Tibial artery (tissue), 4 donors: ENCODE measurements around the gene ICA1.
"Not testable (repeated sequence)": the region's sequence is repeated elsewhere in the genome, so short reads cannot be mapped to it uniquely, and the experiment has no call there.

Source experiments
- DNase-seq, 2 donors: peaks; one replicate each; pipeline ENCODE4 v3.0.0-alpha.2; 2019
- H3K27ac ChIP-seq, 2 donors: fragments of 200-600 bp; sonication (generic) in 1 of 2; 1 replicate in 1 of 2; 2 replicates in 1 of 2; pipeline ENCODE4 v1.5.1; 2018 to 2019; ENCODE audit warnings: mild to moderate bottlenecking in 1 of 2
- H3K27me3 ChIP-seq, 2 donors: fragments of 200-600 bp; sonication (generic) in 1 of 2; one replicate each; pipeline versions ENCODE4 v1.5.1 to v1.6.0; 2016 to 2019
- H3K36me3 ChIP-seq, 3 donors: fragments of 200-600 bp; sonication (generic) in 2 of 3; one replicate each; pipeline ENCODE4 v1.5.1; 2016 to 2019; ENCODE audit warnings: mild to moderate bottlenecking in 2 of 3
- H3K4me1 ChIP-seq, 4 donors: fragments of 200-600 bp; sonication (generic) in 2 of 4; 1 replicate in 3 of 4; 2 replicates in 1 of 4; pipeline ENCODE4 v1.5.1; 2016 to 2019
- H3K4me3 ChIP-seq, 2 donors: fragments of 200-600 bp; sonication (generic) in 1 of 2; 1 replicate in 1 of 2; 2 replicates in 1 of 2; pipeline ENCODE4 v1.5.1; 2018 to 2019; ENCODE audit warnings: mild to moderate bottlenecking in 2 of 2
- H3K9me3 ChIP-seq, 3 donors: fragments of 200-600 bp; sonication (generic) in 1 of 3; one replicate each; pipeline ENCODE4 v1.5.1; 2016 to 2019
- intact Hi-C: fragments of 100-400 bp; cut with DNase I; formaldehyde crosslinking; loops from one replicate; pipeline ENCODE4 v1.15.0; 2023; ENCODE audit warnings: low total_unique reads
- TF ChIP-seq, protein P1 (sequence below), 2 experiments: fragments of 200-600 bp in 1 of 2; fragments of 450-650 bp in 1 of 2; IDR thresholded peaks; one replicate each; pipeline ENCODE4 v1.5.1; 2017 to 2019; ENCODE audit warnings: antibody characterized with exemption in 2 of 2, mild to moderate bottlenecking in 1 of 2, moderate library complexity in 1 of 2

ICA1 gene

DNA sequence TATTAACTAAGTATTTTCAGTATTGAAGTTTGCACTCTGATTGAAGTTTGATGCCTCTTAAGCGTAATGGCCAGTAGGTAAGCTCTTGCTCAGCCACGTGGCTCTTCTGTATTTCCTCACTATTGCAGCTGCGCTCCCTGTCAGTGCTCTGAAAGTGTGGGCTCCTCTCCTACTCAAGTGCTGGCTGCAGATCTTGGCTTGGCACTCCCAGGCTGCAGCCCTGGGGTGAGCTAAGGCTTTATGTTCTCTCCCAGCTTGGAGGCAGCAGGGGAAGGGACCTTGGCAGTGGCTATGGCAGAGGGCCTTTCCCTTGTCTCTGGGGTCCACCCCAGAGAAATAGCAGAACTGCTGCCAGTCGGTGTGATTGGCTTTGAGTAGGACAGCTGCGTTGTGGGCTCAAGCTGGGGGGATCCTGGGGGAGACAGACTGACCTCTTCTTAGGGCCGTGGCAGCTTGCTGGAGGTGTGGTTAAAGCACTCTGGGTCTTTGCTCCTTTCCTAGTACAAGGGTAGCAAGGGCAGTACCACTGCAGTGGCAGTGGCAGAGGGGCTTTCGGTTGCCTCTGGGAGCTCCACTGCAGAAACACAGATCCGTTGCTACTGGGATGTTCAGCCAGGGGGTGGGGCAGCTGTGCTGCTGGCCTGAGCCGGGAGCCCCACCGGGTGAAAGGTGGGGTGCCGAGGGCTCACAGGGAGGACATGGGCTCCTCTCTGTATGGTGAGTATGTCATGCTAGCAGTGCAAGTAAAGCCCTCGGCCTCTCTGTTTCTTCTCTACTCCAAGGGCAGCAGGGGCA is 192.9 kb downstream of the ICA1 start:
- H3K4me3 ChIP-seq: no peak overlapping the region
- no peaks in the 10 kb centered on the region for H3K9me3 ChIP-seq
- DNase-seq: no peak
- peaks cover 0 to 10% (median 0%) of the 10 kb centered on the region in 3 donors for H3K36me3 ChIP-seq
- no peaks in the 10 kb centered on the region for H3K27me3 ChIP-seq
- intact Hi-C loops: loop anchor here (10.0 kb wide), 1 partner anchor 136 kb away; no protein-coding TSS in a partner anchor
- no peak overlapping the region for H3K27ac ChIP-seq
- peaks cover 0 to 14% (median 3%) of the 10 kb centered on the region in 4 donors for H3K4me1 ChIP-seq
- TF ChIP-seq, protein P1, sequence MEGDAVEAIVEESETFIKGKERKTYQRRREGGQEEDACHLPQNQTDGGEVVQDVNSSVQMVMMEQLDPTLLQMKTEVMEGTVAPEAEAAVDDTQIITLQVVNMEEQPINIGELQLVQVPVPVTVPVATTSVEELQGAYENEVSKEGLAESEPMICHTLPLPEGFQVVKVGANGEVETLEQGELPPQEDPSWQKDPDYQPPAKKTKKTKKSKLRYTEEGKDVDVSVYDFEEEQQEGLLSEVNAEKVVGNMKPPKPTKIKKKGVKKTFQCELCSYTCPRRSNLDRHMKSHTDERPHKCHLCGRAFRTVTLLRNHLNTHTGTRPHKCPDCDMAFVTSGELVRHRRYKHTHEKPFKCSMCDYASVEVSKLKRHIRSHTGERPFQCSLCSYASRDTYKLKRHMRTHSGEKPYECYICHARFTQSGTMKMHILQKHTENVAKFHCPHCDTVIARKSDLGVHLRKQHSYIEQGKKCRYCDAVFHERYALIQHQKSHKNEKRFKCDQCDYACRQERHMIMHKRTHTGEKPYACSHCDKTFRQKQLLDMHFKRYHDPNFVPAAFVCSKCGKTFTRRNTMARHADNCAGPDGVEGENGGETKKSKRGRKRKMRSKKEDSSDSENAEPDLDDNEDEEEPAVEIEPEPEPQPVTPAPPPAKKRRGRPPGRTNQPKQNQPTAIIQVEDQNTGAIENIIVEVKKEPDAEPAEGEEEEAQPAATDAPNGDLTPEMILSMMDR (IDR thresholded peaks at IDR 0.05): no peak

DNA sequence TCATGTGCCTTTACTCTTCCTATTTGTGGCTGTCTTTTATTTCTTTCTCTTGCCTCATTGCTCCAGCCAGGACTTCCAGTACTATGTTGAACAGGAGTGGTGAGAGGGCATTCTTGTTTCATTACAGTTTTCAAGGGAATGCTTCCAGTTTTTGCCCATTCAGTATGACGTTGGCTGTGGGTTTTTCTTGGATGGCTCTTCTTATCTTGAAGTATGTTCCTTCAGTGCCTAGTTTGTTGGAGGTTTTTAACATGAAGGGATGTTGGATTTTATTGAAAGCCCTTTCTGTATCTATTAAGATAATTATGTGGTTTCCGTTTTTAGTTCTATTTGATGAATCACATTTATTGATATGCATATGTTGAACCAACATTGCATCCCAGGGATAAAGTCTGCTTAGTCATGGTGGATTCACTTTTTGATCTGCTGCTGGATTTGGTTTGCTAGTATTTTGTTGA is 196.6 kb downstream of the ICA1 start:
- Histone ChIP-seq H3K4me3 (peak overlapping the region; percentile 18 to 28), H3K36me3 (peaks cover 0 to 4% (median 0%) of the 10 kb centered on the region in 3 donors), H3K27ac (peak overlapping the region; percentile 72 to 80), H3K9me3 (no peaks in the 10 kb centered on the region), H3K4me1 (peaks cover 0 to 14% (median 3%) of the 10 kb centered on the region in 4 donors), H3K27me3 (no peaks in the 10 kb centered on the region)
- no peak for DNase-seq
- intact Hi-C loops: loop anchor here (10.0 kb wide), 1 partner anchor 139 kb away; no protein-coding TSS in a partner anchor
- TF ChIP-seq, protein P1 (IDR thresholded peaks at IDR 0.05): no peak

DNA sequence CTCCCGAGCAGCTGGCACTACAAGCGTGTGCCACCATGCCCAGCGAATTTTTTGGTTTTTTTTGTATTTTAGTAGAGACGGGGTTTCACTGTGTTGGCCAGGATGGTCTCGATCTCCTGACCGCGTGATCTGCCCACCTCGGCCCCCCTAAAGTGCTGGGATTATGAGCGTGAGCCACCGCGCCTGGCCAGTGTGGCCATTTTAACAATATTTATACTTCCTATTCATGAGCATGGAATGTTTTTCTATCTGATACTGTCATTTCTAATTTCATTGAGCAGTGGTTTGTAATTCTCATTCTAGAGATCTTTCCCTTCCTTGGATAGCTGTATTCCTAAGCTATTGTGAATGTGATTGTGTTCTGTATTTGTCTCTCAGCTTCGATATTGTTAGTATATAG is 197.1 kb downstream of the ICA1 start:
- intact Hi-C loops: loop anchor here (10.0 kb wide), 1 partner anchor 140 kb away; no protein-coding TSS in a partner anchor
- peak overlapping the region; percentile 18 to 28 for H3K4me3 ChIP-seq
- peaks cover 0 to 14% (median 3%) of the 10 kb centered on the region in 4 donors for H3K4me1 ChIP-seq
- no peaks in the 10 kb centered on the region for H3K9me3 ChIP-seq
- H3K27me3 ChIP-seq: no peaks in the 10 kb centered on the region
- H3K27ac ChIP-seq: peak overlapping the region; percentile 72 to 80
- TF ChIP-seq, protein P1 (IDR thresholded peaks at IDR 0.05): no peak
- no peak for DNase-seq
- H3K36me3 ChIP-seq: peaks cover 0 to 4% (median 0%) of the 10 kb centered on the region in 3 donors

DNA sequence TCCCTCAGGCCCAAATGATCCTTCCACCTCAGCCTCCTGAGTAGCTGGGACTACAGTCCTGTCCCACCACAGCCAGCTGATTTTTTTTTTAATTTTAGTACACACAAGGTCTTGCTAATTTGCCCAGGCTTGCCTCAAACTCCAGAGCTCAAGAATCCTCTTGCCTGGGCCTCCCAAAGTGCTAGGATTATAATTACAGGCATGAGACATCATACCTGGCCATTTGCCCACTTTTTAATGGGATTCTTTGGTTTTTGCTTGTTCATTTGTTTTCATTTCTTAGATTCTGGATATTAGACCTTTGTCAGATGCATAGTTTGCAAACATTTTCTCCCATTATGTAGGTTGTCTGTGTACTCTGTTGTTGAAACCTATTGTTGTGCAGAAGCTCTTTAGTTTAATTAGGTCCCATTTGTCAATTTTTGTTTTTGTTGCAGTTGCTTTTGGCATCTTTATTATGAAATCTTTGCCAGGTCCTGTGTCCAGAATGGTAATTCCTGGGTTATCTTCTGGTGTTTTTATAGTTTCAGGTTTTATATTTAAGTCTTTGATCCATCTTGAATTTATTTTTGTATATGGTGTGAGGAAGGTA is 198.2 kb downstream of the ICA1 start:
- TF ChIP-seq, protein P1 (IDR thresholded peaks at IDR 0.05): no peak
- intact Hi-C loops: loop anchor here (10.0 kb wide), 1 partner anchor 141 kb away; no protein-coding TSS in a partner anchor
- H3K27ac ChIP-seq: no peak overlapping the region
- no peak for DNase-seq
- peaks cover 0 to 14% (median 3%) of the 10 kb centered on the region in 4 donors for H3K4me1 ChIP-seq
- H3K4me3 ChIP-seq: no peak overlapping the region
- H3K9me3 ChIP-seq: no peaks in the 10 kb centered on the region
- H3K36me3 ChIP-seq: peaks cover 0 to 4% (median 0%) of the 10 kb centered on the region in 3 donors
- no peaks in the 10 kb centered on the region for H3K27me3 ChIP-seq

DNA sequence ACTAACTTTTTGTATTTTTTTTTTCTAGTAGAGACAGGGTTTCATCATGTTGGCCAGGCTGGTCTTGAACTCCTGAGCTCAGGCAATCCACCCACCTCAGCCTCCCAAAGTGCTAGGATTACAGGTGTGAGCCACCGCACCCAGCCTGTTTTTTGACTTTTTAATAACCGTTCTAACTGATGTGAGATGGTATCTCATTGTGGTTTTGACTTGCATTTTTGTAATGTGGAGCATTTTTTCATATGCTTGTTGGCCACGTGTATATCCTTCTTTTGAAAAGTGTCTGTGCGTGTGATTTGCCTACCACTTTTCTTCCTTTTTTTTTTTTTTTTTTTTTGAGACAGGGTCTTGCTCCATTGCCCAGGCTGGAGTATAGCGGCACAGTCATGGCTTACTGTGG is 198.7 kb downstream of the ICA1 start:
- intact Hi-C loops: loop anchor here (10.0 kb wide), 1 partner anchor 142 kb away; no protein-coding TSS in a partner anchor
- H3K9me3 ChIP-seq, H3K27me3 ChIP-seq, DNase-seq, H3K4me3 ChIP-seq, H3K36me3 ChIP-seq, H3K27ac ChIP-seq: not testable (repeated sequence)
- H3K4me1 ChIP-seq: peaks cover 0 to 14% (median 3%) of the 10 kb centered on the region in 4 donors
